Activated effector memory CD4-positive, alpha-beta T cell treated with anti-CD3 and anti-CD28 coated beads, Interleukin-2, amount 50 U/mL, for 16 hours (primary cell): ENCODE measurements around the gene CLMN.
"Not testable (repeated sequence)": the region's sequence is repeated elsewhere in the genome, so short reads cannot be mapped to it uniquely, and the experiment has no call there.

Experiments
- DNase-seq: peaks from one replicate; pipeline ENCODE4 v3.0.0-alpha.2; 2020

The CLMN gene

GRCh38 chr14:95215094-95215725 lies 104.5 kb downstream of the CLMN start:
- no peak for DNase-seq

GRCh38 chr14:95213774-95214173 lies 105.9 kb downstream of the CLMN start:
- DNase-seq: no peak

- no peak for DNase-seq
These were observed 107.8 kb downstream of the CLMN start for GRCh38 chr14:95211721-95212504.

- DNase-seq: no peak
These were observed 109.0 kb downstream of the CLMN start for GRCh38 chr14:95210699-95211098.

GRCh38 chr14:95208598-95208997 lies 111.1 kb downstream of the CLMN start:
- no peak for DNase-seq

- DNase-seq: no peak
These were observed 112.1 kb downstream of the CLMN start for GRCh38 chr14:95207475-95208233.

- no peak for DNase-seq
These were observed 113.2 kb downstream of the CLMN start for GRCh38 chr14:95206534-95206933.

- DNase-seq: no peak
These were observed 115.0 kb downstream of the CLMN start for GRCh38 chr14:95204705-95205104.

GRCh38 chr14:95201745-95202144 lies 118.0 kb downstream of the CLMN start:
- DNase-seq: not testable (repeated sequence)

GRCh38 chr14:95200404-95200803 lies 119.3 kb downstream of the CLMN start:
- no peak for DNase-seq

- DNase-seq: no peak
These were observed 120.3 kb downstream of the CLMN start for GRCh38 chr14:95199298-95199983.

GRCh38 chr14:95198320-95198719 lies 121.4 kb downstream of the CLMN start:
- DNase-seq: no peak

GRCh38 chr14:95197551-95197950 lies 122.2 kb downstream of the CLMN start:
- no peak for DNase-seq

- no peak for DNase-seq
These were observed 122.7 kb downstream of the CLMN start for GRCh38 chr14:95196826-95197545.

- DNase-seq: no peak
These were observed 123.4 kb downstream of the CLMN start for GRCh38 chr14:95196268-95196667.

GRCh38 chr14:95195031-95195430 lies 124.7 kb downstream of the CLMN start:
- DNase-seq: no peak

- DNase-seq: no peak
These were observed 126.6 kb downstream of the CLMN start for GRCh38 chr14:95193081-95193480.

- DNase-seq: no peak
These were observed 127.4 kb downstream of the CLMN start for GRCh38 chr14:95192311-95192710.

- DNase-seq: no peak
These were observed 128.1 kb downstream of the CLMN start for GRCh38 chr14:95191445-95192199.

GRCh38 chr14:95190857-95191256 lies 128.9 kb downstream of the CLMN start:
- no peak for DNase-seq

- no peak for DNase-seq
These were observed 129.3 kb downstream of the CLMN start for GRCh38 chr14:95190346-95190840.
